NB4 (cell line): Measurements from ENCODE around the gene TTC34.

Source experiments
- CTCF ChIP-seq: IDR thresholded peaks from one replicate; pipeline ENCODE4 v1.5.1; 2012; ENCODE audit warnings: low read depth, low read length
- POLR2A ChIP-seq: IDR thresholded peaks from 2 replicates; pipeline ENCODE4 v1.6.1; 2011; ENCODE audit warnings: mild to moderate bottlenecking; ENCODE audit not compliant: insufficient read length; ENCODE audit errors: extremely low read depth

DNA sequence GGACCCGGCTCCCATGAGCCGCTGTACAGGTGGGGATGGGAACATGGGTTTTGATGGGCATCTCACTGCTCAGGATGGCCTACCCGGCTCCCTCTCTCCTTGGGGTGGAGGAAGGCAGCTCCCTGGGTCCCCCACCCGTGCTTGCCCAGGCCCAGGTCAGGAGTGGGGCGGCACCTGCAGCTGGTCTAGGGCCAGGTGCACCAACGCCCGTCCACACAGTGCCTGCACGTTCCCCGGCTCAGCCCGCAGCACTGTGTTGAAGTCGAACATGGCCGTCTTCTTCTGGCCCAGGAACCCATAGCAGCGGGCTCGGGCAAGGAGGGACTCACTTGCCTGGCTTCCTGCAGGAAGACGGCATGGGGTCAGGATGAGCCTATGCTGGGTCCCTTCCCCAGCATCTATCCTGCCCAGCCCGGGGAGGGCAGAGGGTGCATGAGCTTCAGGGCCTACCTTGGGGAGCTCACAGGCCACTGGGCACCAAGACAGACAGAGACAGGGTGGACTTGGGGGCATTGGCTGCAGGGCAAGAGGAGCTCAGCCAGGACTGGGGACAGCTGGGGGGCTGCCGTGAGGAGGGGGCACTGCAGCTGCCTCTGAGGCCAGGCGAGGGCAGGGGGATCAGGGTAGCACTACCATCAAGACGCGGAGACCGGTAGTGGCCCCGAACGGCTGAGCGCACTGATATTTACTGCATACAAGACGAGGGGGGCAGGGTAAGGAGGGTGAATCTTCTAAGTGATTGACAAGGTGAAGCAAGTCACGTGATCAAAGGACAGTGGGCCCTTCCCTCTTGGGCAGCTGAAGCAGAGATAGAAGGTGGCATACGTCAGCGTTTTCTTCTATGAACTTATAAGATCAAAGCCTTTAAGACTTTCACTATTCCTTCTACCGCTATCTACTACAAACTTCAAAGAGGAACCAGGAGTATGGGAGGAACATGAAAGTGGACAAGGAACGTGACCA is 17.8 kb downstream of the TTC34 start:
- TF ChIP-seq POLR2A (no peak), CTCF (no peak)
